Activated CD8-positive, alpha-beta memory T cell treated with anti-CD3 and anti-CD28 coated beads, Interleukin-2, amount 50 U/mL, for 4 hours (primary cell): ENCODE data around the gene PPM1L.

Source experiments
- DNase-seq: peaks from one replicate; pipeline ENCODE4 v3.0.0-alpha.2; 2020

The PPM1L gene

GRCh38 chr3:160810362-160811236, 54.6 kb downstream of the PPM1L start:
- DNase-seq, result no peak

GRCh38 chr3:160811237-160811548, 55.2 kb downstream of the PPM1L start:
- DNase-seq, result no peak

GRCh38 chr3:160812304-160812703, 56.3 kb downstream of the PPM1L start:
- DNase-seq, result no peak

- no peak for DNase-seq
These were observed 59.2 kb downstream of the PPM1L start for GRCh38 chr3:160815280-160815679.

DNA sequence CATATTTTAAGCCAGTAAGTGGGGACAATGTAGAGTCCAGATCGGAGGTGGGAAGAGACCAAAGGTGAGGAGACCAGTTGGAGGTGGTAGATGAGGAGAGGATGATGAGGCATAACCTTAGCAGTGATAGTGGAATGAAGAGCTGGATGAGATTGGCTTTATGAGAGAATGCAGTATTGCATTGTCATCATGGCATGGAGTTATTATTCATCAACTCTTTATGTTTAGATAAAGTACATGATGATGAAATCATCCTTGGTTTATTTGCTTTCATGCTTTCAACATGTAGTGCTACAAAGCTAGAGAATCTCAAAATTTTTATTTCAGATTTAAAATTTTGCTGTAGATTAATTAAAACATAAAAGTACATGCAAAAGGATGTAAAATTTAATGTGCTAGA, 64.0 kb downstream of the PPM1L start:
- no peak for DNase-seq

- no peak for DNase-seq
These were observed 64.4 kb downstream of the PPM1L start for GRCh38 chr3:160820430-160820829.

DNA sequence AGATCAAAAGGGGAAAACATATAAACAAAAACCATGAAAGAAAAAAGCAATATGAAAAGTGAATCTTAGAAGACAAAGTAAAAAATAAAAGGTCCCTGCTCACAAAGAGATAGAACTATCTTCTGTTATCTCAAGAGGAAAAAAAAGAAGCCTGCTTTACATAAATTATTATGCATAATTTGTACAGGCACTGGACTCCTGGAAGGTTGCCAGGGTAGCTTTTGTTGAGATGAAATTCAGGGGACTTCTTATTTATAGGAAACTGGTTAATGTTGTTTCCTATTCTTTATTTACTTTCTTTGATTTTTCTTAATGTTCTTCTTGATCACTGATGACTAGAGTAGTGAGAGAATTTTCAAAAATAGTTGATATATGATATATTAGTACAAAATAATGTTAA, 66.9 kb downstream of the PPM1L start:
- DNase-seq, result no peak

- no peak for DNase-seq
These were observed 69.3 kb downstream of the PPM1L start for GRCh38 chr3:160825311-160825800.

GRCh38 chr3:160826408-160826807, 70.4 kb downstream of the PPM1L start:
- no peak for DNase-seq

DNA sequence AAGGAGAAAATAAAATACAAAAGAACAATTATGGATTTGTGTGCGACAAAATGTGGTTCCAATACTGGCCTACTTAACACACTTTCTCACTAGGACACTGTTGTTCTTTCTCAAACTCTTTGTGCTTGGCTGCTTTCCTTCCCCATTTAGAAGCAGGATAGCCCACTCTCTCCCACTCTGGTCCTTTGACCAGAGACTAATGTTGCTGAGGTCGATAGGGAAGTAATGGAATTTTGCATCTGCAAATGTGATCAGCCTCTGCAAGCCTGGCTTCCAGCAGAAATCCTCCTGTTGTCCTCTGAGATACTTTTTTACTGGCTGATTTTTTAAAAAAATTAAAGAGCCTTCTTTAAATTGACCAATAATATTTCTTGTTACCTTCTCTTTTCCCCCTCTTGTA, 71.0 kb downstream of the PPM1L start:
- DNase-seq, result no peak

- no peak for DNase-seq
These were observed 71.5 kb downstream of the PPM1L start for GRCh38 chr3:160827516-160827915.

DNA sequence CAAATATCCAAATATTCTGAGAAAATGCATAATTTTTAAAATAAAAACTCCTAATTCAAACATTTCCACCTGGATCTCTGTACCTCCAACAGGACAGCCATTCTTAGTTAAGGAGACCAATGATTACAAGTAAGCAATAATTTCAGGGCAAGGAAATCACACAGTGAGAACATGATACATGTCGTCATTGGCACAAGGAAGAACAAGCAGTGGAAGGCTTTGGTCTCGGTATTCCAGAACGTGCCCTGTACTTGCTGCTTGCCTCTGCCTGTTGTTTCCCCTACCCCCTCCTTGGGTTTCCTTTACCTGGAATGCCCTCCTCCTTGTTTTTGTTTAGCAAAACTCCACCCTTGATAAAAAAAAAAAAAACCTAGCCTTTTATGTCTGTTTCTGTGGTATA, 72.8 kb downstream of the PPM1L start:
- no peak for DNase-seq

DNA sequence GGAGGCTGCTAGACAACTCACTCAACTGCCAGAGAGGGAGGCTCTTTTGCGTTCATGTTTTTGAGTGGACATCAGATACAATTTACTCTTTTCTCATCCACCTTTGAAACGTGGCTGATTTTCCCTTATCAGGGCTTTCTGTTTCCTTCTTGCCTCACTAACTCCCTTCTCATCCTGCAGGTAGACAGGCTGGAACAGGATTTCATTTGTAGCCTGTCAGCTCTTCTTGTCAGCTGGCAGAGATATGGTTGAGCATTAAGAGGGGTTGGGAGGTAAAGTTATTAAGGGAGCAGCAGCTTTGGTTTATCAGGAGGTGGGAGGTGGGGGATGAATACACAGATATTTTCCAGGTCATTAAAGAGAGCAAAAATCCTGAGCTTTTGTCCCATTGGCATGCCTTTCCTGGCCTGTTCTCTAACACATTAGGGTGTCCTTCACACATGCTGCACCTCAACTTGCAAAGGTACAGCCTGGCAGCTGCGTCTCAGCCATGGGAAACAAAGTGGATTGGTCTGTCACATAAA, 73.5 kb downstream of the PPM1L start:
- no peak for DNase-seq

GRCh38 chr3:160830796-160831195, 74.8 kb downstream of the PPM1L start:
- DNase-seq, result no peak

DNA sequence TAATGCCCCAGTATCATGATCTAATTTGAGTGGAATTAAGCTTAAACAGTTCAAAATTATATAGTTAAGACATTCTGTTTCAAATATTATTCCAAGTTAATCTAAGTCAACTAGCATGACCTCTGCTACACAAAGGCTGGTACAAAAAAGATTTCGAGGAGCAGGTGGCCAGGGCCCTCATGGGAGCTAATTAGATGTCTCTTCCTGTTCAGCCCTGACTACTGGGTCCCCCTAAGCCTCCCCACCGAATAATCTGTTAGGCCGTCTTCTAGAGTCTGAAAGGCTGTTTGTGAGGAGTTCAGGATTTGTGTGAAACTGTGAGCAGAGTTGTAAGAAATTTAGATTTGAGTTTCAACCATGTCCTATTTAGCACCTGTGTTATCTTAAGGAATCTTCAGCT, 75.4 kb downstream of the PPM1L start:
- DNase-seq, result no peak

GRCh38 chr3:160837394-160837980, 81.5 kb downstream of the PPM1L start:
- DNase-seq, result no peak

DNA sequence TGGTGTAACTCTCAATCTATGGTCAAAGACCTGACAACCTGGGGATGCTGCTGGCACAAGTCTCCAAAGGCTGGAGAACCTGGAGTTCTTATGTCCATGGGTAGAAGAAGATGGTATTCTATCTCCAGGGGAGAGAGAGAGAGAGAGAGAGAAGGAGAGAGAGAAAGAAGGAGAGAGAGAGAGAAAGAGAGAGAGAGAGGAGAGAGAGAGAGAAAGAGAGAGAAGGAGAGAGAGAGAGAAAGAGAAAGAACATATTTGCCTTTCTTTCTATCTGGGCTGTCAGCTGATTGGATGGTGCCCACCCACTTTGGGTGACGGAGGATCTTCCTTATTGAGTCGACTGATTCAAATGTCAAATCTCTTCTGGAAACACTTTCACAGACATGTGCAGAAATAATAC, 84.6 kb downstream of the PPM1L start:
- DNase-seq, result no peak

DNA sequence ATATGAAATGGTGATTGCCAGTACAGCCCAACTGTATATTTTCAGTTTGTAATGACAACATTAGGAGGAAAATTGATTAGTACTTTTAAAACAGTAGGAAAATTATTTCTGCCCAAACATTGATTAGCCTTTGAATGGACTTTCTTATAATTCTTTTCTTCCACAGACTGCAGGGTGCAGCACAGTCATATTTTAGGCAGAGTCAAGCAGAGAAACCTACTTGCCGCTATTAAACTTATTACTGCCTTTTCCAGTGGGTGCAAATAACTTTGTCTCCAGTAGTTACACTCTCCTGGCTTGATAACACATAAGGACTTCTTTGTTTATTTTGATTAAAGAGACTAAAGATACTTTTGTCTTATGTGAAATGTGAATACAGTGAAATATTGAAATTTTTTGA, 85.4 kb downstream of the PPM1L start:
- no peak for DNase-seq

DNA sequence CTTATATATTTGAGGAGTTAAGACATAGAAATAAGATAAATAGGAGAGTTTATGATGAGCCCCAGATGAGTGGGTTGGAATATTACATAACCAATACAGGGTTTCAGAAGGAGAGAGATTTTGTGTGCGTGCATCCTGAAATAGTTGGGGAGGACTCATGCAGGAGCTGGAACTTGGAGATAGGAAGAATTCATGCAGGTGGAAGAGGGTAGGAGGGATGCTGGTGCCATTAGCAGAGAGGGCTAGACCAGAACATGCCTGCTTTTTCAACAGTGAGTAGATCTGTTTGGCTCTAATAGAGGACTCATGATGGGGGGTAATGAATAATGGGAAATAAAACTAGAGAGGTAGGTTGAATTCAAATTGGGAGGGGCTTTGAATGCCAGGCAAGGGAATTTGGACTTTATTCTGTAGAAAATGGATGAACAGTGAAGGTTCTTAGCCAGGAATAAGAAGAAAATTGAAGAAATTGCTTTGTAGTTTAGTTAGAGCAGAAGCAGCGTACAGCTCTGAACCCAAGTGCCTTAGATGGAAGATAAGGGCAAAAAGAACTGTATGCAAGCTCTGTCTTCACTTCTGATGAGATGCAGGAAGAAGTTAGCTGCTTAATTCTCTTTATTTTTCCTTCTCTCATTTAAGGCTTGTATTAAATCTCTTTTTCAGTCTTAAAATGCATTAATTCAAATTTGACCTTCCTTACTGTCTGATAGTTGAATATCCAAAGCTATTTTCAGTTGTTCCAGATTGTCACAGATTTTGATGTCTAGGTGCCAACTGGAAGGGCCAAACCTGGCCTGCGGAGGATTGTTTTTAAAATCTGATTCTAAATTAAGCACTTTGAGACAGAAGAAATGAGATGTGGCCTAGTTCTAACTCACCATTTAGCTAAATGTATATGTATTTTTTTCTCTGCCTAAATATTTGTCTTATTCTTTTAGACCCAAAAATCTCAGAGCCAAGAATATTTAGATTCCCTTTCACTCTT, 86.3 kb downstream of the PPM1L start:
- DNase-seq, result no peak

DNA sequence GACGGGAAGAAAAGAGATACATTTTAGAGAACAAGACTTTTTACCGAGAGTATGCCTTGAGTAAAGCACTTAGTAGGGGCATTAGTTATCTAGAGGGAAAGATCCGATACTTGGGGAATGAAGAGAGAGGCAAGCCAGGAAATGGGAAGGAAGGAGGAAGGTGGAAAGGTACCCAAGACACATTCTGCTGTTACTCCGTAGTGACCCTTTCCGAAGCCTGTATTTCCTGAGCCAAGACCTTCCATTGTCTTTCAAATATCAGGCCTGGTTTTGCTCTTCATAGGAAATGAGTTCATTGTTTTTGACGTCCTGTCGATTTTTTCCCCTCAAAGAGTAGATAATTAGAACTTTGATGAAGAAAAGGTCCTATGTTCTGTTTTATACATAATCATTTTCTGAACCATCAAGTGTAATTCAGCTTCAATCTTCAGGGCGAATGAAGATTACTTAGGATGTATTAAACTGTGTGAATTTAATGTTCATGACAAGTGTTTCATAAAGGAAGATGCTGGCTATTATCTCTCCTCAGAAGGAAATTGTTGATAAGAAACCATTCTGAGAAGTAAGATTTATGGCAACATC, 95.7 kb downstream of the PPM1L start:
- DNase-seq, result no peak

DNA sequence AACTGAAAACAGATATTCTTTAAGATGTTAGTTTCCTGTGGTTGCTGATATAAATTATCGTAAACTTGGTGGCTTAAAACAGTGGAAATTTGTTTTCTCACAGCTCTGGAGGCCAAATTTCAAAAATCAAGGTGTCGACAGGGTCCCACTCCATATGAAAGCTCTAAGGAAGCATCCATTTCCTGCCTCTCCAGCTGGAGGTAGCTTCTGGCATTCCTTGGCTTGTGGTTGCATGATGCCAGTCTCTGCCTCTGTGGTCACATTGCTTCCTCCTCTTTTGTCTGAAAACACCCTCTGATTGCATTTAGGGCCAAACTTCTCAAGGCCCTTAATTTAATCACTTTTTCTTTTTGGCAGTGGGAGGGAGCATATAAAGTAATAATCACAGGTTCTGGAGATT, 96.8 kb downstream of the PPM1L start:
- no peak for DNase-seq

DNA sequence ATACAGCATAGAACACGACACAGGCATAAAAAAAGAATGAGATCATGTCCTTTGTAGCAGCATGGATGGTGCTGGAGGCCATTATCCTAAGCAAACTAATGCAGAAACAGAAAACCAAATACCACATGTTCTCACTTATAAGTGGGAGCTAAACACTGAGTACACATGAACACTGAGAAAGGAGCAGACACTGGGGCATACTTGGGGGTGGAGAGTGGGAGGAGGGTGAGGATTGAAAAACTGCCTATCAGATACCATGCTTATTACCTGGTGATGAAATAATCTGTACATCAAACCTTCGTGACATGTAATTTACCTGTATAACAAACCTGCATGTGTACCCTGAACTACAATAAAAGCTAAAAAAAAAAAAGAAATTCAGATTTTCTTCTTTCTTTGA, 100.4 kb downstream of the PPM1L start:
- DNase-seq, result no peak
